Esophagus muscularis mucosa (tissue), 3 donors: ENCODE data around the gene SHB.

ENCODE experiments used
- POLR2AphosphoS5 ChIP-seq, 2 donors: sonication (generic); formaldehyde crosslinking; IDR thresholded peaks; one replicate each; pipeline ENCODE4 v1.6.1; 2017; ENCODE audit warnings: antibody characterized with exemption in 2 of 2
- TF ChIP-seq, protein P1 (sequence below), 3 experiments: fragments of 200-600 bp in 2 of 3; fragments of 450-650 bp in 1 of 3; sonication (generic) in 2 of 3; IDR thresholded peaks; one replicate each; pipeline ENCODE4 v1.5.1; 2017 to 2019; ENCODE audit warnings: antibody characterized with exemption in 3 of 3, mild to moderate bottlenecking in 2 of 3, moderate library complexity in 1 of 3

DNA sequence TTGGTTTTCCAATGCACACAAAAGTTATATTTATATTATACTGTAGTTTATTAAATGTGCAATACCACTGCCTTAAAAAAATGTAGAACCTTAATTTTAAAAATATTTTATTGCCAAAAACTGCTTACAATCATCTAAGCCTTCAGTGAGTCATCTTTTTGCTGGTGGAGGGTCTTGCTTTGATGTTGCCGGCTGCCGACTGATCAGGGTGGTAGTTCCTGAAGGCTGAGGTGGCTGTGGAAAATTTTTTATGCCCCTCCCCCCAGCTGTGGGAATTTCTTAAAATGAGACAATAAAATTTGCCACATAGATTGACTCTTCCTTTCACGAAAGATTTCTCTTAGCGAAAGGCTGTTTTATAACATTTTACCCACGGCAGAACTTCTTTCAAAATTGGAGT lies 89.2 kb downstream of the SHB start:
- TF ChIP-seq, protein P1, sequence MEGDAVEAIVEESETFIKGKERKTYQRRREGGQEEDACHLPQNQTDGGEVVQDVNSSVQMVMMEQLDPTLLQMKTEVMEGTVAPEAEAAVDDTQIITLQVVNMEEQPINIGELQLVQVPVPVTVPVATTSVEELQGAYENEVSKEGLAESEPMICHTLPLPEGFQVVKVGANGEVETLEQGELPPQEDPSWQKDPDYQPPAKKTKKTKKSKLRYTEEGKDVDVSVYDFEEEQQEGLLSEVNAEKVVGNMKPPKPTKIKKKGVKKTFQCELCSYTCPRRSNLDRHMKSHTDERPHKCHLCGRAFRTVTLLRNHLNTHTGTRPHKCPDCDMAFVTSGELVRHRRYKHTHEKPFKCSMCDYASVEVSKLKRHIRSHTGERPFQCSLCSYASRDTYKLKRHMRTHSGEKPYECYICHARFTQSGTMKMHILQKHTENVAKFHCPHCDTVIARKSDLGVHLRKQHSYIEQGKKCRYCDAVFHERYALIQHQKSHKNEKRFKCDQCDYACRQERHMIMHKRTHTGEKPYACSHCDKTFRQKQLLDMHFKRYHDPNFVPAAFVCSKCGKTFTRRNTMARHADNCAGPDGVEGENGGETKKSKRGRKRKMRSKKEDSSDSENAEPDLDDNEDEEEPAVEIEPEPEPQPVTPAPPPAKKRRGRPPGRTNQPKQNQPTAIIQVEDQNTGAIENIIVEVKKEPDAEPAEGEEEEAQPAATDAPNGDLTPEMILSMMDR (IDR thresholded peaks at IDR 0.05) = no peak
- TF ChIP-seq POLR2AphosphoS5 (IDR thresholded peaks at IDR 0.05) = no peak
